ENCODE data around the gene TBC1D14.

The TBC1D14 gene

DNA sequence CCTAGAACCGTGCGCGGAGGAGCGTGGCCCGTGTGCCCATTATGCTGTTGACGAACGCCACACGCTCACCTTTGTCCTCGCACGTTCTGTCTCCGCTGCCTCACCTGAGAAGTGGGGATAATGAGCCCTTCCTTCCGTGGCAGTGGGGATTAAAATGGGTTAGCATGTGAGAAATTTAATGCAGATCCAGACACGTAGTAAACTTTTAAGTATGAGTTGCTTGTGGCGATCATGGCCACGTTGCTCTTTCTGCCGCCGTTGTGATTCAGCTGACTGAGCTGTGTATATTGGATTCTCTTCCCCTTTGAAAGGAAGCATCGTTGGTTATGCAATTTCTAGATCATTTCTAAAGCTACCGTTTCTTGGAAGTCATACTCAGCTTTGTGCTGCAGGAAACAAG is 16.5 kb downstream of the TBC1D14 start:
- DNase-seq (ENCODE audit: low spot score): no peak
- in situ Hi-C loops (cut with MboI; ENCODE audit: low sequenced_read_pairs, unreplicated experiment): no loop called here
- TF ChIP-seq CTCF (IDR thresholded peaks at IDR 0.05; ENCODE audit: borderline replicate concordance, control extremely low read depth, extremely low read depth, insufficient read depth, missing control alignments): no peak

GRCh38 chr4:6926681-6927478 is 17.3 kb downstream of the TBC1D14 start:
- TF ChIP-seq CTCF (IDR thresholded peaks at IDR 0.05; ENCODE audit: borderline replicate concordance, control extremely low read depth, extremely low read depth, insufficient read depth, missing control alignments): no peak
- in situ Hi-C loops (cut with MboI; ENCODE audit: low sequenced_read_pairs, unreplicated experiment): no loop called here
- no peak for DNase-seq (ENCODE audit: low spot score)

DNA sequence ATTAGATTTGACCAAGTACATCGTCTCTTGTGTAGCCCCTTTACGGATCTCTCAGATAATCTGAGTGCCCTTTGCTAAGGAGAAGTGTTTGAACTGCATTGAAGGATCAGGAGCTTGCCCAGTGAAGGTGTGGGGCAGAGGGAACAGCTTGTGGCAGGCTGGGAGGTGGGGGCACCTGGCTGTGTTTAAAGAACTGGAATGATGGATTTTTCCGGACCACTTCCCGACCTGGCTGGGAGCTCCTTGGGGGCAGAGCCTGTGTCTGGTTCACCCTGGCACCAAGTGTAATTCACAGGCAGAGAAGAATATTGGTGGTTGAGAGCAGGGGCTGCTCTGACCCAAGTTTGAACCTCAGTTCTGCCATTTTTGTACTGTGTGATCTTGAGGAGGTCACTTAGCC is 18.5 kb downstream of the TBC1D14 start:
- no peak for DNase-seq (ENCODE audit: low spot score)
- TF ChIP-seq CTCF (IDR thresholded peaks at IDR 0.05; ENCODE audit: borderline replicate concordance, control extremely low read depth, extremely low read depth, insufficient read depth, missing control alignments): no peak
- in situ Hi-C loops (cut with MboI; ENCODE audit: low sequenced_read_pairs, unreplicated experiment): no loop called here

DNA sequence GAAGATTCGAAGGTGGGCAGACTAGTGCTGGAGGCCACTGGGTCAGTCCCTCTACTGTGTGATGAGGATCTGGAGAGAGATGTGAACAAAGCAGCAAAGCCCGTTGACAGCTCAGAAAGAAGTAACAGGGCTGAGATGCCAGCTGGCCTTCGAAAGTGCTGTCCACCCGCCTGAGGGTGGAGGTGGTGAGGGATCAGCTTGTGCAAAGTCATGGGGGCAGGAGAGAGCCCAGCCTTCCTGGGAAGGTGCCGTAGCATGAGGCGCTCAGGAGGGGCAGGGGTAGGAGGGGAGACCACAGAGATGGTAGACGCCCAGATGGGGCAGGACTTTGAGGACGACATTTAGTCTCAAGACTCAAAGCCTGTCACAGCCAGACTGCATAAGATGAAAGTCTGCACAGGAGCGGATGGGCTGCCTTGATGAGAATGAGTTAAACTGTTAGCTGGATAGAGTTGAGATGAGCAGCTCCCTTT is 19.7 kb downstream of the TBC1D14 start:
- no peak for DNase-seq (ENCODE audit: low spot score)
- in situ Hi-C loops (cut with MboI; ENCODE audit: low sequenced_read_pairs, unreplicated experiment): no loop called here
- TF ChIP-seq CTCF (IDR thresholded peaks at IDR 0.05; ENCODE audit: borderline replicate concordance, control extremely low read depth, extremely low read depth, insufficient read depth, missing control alignments): no peak

GRCh38 chr4:6929812-6930464 is 20.3 kb downstream of the TBC1D14 start:
- in situ Hi-C loops (cut with MboI; ENCODE audit: low sequenced_read_pairs, unreplicated experiment): no loop called here
- TF ChIP-seq CTCF (IDR thresholded peaks at IDR 0.05; ENCODE audit: borderline replicate concordance, control extremely low read depth, extremely low read depth, insufficient read depth, missing control alignments): no peak
- no peak for DNase-seq (ENCODE audit: low spot score)

DNA sequence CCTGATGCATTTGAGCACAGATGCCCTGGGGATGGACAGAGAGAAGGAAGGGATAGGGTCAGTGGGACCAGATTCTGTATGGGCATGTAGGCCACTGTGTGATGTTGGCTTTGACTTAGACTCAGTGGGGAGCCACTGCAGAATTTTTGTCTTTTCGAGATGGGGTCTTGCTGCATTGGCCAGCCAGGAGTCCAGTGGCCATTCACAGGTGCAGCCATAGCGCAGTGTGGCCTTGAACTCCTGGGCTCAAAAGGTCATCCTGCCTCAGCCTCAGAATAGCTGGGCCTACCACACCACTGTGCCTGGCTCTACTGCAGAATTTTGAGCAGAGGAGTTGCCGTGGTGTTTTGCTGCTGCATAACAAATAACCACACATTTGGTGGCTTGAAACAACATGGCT is 22.8 kb downstream of the TBC1D14 start:
- DNase-seq (ENCODE audit: low spot score): no peak
- TF ChIP-seq CTCF (IDR thresholded peaks at IDR 0.05; ENCODE audit: borderline replicate concordance, control extremely low read depth, extremely low read depth, insufficient read depth, missing control alignments): no peak
- in situ Hi-C loops (cut with MboI; ENCODE audit: low sequenced_read_pairs, unreplicated experiment): no loop called here
